AG09319 (cell line): ENCODE data around the gene ASCC2.
"Not testable (repeated sequence)": the region's sequence is repeated elsewhere in the genome, so short reads cannot be mapped to it uniquely, and the experiment has no call there.

Experiments
- DNase-seq: peaks from one replicate; pipeline ENCODE4 v3.0.0-alpha.2; 2010; ENCODE audit warnings: low read depth; ENCODE audit errors: extremely low read depth
- TF ChIP-seq, protein P1 (sequence below): IDR thresholded peaks from 2 replicates; pipeline ENCODE4 v1.5.1; 2011; ENCODE audit warnings: low read depth, mild to moderate bottlenecking, inconsistent platforms, low read length, moderate library complexity

ASCC2 gene

DNA sequence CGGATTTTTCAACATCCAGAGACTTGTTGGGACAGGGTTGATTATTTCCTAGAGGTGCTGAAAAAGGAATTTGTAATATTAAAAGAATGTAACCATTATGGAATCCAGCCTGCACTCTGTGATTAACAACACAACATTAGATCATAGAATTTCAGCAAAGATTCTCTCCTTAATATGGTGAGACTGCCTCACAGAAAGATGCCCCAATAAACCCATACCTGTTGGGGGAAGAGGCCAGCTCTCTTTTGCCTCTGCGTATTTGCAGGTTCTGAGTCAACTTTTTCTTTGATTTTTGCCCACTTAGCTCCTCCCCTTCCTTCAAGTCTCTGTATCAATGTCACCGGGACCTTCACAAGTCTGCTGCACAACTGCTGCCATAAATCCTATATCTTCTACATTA is 32.5 kb upstream of the ASCC2 start:
- no peak for DNase-seq
- TF ChIP-seq, protein P1, sequence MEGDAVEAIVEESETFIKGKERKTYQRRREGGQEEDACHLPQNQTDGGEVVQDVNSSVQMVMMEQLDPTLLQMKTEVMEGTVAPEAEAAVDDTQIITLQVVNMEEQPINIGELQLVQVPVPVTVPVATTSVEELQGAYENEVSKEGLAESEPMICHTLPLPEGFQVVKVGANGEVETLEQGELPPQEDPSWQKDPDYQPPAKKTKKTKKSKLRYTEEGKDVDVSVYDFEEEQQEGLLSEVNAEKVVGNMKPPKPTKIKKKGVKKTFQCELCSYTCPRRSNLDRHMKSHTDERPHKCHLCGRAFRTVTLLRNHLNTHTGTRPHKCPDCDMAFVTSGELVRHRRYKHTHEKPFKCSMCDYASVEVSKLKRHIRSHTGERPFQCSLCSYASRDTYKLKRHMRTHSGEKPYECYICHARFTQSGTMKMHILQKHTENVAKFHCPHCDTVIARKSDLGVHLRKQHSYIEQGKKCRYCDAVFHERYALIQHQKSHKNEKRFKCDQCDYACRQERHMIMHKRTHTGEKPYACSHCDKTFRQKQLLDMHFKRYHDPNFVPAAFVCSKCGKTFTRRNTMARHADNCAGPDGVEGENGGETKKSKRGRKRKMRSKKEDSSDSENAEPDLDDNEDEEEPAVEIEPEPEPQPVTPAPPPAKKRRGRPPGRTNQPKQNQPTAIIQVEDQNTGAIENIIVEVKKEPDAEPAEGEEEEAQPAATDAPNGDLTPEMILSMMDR = no peak

DNA sequence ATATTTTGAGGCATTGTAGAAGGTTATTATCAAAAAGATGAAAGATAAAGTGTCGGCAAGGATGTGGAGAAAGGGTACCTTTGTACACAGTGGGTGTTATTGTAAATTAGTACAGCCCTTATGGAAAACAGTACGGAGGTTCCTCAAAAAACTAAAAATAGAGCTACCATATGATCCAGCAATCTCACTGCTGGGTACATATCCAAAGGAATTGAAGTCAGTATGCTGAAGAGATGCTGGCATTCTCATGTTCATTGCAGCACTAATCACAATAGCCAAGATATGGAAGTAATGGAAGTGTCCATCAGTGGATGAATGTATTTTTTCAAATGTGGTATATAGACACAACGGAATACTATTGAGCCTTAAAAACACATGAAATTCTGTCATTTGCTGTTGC is 29.8 kb upstream of the ASCC2 start:
- no peak for DNase-seq

DNA sequence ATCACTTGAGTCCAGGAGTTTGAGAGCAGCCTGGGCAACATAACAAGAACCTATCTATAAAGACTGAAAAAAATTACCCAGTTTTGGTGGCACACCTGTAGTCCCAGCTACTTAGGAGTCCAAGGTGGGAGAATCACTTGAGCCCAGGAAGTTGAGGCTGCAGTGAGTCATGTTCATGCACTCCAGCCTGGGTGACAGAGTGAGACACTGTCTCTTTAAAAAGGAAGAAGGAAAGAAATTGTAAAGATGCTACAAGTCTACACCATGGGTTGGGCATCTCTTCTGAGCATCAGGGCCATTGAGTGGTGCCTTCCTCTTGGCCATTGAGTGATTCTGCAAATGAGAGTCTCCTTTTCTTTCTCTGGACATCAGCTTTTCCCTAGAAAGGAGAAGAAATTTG is 29.2 kb upstream of the ASCC2 start:
- DNase-seq = no peak
- TF ChIP-seq, protein P1 = no peak

More for the DNA sequence above, 29.8 kb upstream of the ASCC2 start:
- TF ChIP-seq, protein P1 = no peak

DNA sequence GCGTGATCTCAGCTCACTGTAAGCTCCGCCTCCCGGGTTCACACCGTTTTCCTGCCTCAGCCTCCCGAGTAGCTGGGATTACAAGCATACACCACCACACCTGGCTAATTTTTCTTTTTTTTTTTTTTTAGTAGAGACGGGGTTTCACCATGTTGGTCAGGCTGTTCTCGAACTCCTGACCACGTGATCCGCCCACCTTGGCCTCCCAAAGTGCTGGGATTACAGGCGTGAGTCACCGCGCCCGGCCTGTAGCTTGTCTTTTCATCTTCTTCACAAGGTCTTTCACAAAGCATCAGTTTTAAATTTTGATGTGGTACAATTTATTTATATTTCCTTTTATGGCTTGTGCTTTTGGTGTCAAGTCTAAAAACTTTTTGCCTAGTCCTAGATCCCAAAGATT is 27.5 kb upstream of the ASCC2 start:
- DNase-seq = not testable (repeated sequence)

DNA sequence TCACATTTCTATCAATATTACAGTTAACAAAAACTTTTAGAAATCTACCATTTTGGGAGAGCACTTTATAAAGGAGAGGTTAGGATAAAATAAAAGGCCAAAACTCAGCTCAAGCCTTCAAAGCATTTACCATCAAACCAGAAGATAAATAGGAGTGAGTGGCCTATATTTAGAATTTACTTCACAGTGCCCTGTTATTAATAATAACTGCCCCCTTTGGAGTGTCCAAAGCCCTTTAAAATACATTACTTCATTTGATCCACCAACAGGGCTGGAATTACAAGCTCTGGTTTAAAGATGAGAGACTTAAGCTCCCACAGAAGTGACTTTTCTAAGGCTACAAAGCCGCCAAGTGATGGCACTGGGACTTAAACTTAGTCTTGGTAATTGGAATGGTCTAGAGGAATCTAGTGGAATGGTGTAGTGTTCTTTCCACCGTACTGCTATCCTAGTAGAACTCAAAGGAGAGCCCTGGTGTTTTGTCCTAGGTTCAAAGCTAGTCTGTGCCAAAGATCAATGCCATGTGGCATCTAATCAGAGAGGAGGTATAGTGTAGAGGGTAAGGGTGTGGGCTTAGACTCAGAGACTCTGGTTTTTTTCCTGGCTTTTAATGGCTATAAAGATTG is 23.7 kb upstream of the ASCC2 start:
- TF ChIP-seq, protein P1 = no peak
- DNase-seq = no peak

DNA sequence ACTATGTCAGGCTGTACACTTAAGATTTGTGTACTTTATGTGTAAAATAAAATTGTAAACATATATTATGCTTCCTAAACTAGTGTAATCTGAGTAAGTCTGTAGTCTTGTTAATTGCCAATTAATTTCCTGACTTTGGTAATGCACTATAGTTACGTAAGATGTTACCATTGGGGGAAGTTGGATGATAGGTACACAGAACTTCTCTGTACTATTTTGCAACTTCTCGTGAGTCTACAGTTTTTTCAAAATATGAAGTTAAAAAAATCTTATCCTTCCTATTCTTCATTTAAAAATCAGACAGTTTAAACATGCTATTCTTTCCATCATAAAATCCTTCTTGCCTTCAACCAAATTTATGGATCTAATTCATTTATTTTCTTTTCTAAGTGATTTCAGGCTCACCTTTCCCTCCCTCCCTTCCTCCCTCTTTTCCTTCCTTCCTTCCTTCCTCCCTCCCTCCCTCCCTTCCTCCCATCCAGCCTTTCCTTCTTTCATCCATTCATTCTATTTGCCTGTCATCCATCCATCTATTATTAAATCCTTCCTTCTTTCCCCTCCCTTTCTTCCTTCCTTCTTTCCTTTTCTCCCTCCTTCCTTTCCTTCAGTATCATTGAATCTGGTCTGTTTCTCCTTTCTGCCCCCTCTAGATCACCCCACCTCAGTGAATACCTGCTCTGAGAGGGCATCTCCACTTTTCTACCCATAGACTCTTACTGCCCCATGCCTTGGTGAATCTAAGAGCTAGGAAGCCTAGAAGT is 22.1 kb upstream of the ASCC2 start:
- TF ChIP-seq, protein P1 = no peak
- DNase-seq = no peak

DNA sequence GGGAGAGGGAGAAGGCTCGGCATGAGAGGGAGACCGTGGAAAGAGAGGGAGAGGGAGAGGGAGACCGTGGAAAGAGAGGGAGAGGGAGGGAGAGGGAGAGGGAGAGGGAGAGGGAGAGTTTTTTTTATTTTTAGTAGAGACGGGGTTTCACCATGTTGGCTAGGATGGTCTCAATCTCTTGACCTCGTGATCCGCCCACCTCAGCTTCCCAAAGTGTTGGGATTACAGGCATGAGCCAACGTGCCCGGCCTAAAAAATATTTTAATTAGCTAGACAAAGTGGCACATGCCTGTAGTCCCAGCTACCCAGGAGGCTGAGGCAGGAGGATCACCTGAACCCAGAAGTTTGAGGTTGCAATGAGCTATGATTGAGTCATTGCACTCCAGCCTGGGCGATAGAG is 21.0 kb upstream of the ASCC2 start:
- not testable (repeated sequence) for DNase-seq

DNA sequence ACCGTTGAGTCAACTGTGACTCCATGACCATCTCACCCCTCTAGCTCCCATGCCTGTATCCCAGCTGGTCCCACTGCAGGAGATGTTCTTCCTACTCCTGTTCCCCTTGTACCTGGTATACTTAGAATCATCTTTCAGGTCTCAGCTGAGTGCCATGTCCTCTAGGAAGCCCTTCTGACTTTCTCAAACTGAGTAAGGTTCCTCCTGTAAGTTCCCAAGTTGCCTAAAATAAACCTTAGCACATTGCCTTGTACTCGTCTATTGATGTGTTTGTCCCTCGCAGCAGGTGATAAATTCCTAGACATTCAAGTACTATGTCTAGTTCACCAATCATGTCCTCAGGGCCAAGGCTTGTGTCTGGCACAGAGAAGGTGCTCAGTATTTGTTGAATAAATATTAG is 18.4 kb upstream of the ASCC2 start:
- no peak for DNase-seq
- TF ChIP-seq, protein P1 = no peak
